GM21717 (cell line): ENCODE data around the gene PEA15.
A peak's percentile ranks its signal among the peaks of the same experiment; 100 is the strongest.

Source experiments
- ATAC-seq: cut with Tn5 transposase; IDR thresholded peaks from one replicate; pipeline ENCODE4 v1.9.1; 2021; ENCODE audit warnings: mild to moderate bottlenecking, moderate library complexity; ENCODE audit not compliant: unreplicated experiment

PEA15 gene

DNA sequence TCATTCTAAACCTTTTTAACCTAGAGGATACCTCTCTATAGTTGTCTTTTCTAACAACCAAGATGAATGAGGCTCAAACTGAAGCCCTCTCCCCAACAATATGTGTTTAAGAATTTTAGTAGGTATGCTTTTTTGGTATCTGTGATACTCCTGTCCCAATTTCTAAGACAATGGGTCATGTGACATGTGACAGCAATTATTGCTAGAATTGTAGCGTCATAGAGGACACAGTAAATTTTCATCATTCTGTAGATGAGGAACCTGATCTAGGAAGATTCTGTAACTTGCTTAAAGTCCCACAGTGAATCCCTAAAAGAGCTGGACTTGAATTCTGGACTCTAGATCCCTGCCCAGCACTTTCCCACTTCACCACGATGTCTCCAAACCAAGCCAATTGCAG is 26.5 kb upstream of the PEA15 start:
- no peak for ATAC-seq

DNA sequence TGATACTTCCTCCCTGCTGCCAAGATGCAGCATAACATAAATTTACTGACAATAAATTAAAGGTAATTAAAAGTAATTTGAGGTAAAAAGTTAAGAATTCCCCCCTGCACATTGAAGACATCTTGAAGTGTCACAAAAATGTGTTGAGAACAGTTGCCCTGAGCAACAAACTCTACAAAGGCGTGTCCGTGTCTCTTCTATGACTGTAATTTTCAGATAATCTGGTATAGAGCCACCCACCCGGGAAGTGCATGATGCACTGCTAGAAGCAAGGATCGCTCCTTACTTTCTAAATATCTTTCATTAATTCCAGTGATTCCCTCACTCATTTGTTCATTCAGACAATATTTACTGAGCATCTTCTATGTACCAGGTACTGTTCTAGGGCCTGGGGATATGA is 25.8 kb upstream of the PEA15 start:
- ATAC-seq, result no peak

DNA sequence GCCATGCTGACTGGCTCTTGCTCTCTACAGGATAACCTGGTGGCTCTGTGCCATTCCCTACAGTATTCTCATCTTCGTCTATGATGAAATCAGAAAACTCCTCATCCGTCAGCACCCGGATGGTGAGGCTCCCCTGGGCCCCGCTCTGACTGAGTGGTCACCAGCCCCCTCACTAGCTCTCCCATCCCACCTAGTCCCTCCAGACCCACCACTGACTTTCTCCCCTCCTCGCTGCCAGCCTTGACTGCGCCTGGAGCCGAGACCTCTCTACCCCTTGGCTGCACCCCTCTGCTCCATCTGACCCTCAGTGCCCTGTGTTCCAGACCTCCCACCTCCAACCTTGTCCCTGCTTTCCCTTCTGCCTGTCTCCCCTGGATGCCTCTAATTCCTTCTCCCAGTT is 18.9 kb upstream of the PEA15 start:
- ATAC-seq, result no peak

DNA sequence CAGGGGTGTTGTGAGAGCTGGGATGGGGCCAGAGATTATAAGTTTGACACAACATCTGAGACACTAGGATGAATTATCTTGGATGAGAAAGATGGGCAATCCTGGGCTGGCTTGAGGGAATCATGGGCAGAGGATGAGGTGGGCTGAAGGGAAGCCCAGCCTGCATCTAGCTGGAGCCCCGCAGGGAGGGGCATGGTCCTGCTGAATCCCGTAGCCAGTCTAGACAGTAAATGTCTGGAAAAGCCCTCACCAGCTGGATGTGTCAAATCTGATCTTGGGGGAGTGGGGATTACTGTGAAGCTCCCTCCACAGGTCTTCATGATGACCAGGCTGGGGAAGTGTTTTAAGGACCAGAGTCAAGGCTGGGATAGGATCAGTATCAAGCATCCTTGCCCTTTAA is 18.5 kb upstream of the PEA15 start:
- no peak for ATAC-seq

- no peak for ATAC-seq
These were observed 17.8 kb upstream of the PEA15 start for GRCh38 chr1:160187407-160187806.

DNA sequence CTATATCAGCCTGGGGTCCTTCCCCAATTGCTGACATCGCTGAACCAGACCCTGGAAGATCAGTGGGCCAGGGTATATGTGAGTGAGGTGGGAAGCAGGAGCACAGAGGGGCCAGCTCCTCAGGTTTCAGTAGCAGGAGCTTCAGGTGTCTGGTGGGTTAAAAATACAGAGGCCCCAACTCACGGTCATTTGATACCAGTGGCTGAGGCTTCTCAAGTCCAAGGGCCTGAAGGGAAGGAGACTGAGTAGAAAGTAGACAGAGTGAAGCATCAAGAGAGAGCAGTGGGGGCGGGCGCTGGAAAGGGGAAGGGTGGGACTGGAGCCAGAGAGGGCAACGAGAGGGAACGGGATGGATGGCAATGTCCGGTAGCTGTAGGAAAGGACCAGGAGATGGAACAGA is 16.8 kb upstream of the PEA15 start:
- no peak for ATAC-seq

DNA sequence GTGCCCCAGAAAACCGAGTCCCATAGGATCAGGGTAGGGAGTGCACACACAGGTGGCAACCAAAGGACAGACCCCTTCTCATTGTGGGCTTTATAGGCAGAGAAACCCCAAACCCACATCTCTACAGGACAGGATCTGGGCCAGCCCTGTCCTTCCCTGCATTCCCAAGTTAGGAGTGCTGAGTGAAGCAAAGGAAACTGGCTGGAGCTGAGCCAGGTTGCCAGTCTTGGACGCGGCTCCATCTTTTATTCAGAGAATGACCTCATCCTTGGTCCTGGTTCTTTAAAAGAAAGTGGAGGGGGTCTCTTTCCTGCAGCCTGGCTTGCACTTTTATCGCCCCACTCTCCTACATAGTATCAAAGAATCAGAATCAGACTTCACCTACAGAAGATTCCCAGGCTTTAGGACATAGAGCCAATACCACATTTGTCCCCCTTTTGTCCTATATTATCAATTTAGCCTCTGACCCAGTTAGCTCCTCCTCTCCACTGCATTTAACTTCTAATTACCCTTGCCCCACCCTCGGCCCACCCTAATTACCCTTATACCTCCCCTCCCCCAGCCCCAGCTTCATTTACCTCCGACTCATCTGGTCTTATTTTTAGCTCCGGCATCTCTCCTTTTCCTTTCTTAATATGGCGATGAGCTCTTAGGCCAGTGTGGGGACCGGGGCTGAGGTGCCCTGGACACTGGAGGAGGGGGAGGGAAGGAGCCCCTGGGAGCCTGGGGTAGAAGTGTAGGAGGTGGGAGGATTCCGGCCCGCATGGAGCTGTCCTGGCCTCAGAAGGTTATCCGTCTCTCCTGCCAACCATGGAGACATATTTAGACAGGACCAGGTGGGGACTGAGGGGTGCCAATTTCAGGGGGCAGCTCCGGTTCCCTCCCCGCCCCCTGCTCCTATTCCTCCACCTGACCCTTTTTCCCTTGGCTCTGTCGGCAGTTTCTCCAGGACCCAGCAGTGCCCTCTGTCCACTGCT is 15.2 kb upstream of the PEA15 start, which contains the start of gene CASQ1:
TSS of gene CASQ1 (plus strand) at position 927 of the 977 bp plus-strand sequence. CDS start 177 bp downstream, outside the sequence.
- no peak for ATAC-seq

DNA sequence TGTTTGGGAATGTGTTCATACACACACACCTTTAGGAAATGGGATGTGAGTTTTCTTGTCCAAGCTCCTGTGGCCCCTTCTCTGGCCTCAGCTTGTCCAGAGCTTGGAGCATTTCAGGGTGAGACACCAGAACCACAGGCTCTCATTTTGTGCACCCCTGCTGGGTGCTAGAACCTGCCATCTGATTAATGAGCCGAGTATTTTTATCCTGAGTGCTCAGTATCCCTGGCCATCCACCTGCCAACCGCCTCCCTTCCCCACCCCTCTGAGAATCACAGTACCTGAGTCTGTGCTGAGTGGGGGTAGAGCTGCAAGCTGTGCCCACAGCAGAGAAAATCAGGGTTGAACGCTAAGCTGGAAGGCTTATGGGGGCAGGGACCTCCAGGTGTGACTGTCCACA is 13.4 kb upstream of the PEA15 start:
- no peak for ATAC-seq

- no peak for ATAC-seq
These were observed 12.9 kb upstream of the PEA15 start for GRCh38 chr1:160192234-160192633.

GRCh38 chr1:160193091-160193819 is 11.9 kb upstream of the PEA15 start:
- peak; percentile 47 for ATAC-seq

- no peak for ATAC-seq
These were observed 11.1 kb upstream of the PEA15 start for GRCh38 chr1:160193832-160194736.

DNA sequence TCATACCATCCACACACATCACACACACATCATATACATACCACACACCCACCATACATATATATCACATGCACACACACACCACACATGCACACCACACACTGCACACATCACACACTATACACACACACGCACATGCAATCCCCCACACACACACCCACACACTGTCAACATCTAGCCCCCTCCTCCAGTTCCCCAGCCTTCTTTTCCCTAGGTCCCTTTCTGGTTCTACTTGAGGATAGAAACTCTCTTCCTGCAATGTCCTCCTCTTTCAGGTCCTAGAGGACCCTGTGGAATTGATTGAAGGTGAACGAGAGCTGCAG is 10.5 kb upstream of the PEA15 start:
- no peak for ATAC-seq

GRCh38 chr1:160196143-160196542 is 9.0 kb upstream of the PEA15 start:
- ATAC-seq, result no peak

GRCh38 chr1:160197231-160197630 is 8.0 kb upstream of the PEA15 start:
- no peak for ATAC-seq

DNA sequence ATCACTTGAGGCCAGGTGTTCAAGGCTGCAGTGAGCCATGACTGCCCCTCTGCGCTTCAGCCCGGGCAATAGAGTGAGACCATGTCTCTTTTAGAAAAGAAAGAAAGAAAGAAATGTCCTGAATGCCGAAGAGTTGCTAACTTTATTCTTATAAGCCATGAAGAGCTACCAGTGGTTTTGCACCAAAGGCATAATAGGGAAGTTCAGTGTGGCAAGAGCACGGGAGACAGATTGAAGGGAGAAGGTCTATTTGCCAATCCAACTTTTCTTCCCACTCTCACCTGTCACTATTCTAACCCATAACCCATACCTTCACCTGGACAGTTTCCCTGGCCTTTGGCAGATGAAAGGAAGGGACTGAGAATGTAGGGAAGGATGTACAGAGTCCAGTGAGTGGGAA is 4.4 kb upstream of the PEA15 start:
- no peak for ATAC-seq

- ATAC-seq, result peak; percentile 69
These were observed 500 bp upstream of the PEA15 start for GRCh38 chr1:160204526-160205241.

- no peak for ATAC-seq
These were observed 829 bp downstream of the PEA15 start for GRCh38 chr1:160206036-160206389.

GRCh38 chr1:160206421-160207117 is 1.4 kb downstream of the PEA15 start:
- no peak for ATAC-seq

DNA sequence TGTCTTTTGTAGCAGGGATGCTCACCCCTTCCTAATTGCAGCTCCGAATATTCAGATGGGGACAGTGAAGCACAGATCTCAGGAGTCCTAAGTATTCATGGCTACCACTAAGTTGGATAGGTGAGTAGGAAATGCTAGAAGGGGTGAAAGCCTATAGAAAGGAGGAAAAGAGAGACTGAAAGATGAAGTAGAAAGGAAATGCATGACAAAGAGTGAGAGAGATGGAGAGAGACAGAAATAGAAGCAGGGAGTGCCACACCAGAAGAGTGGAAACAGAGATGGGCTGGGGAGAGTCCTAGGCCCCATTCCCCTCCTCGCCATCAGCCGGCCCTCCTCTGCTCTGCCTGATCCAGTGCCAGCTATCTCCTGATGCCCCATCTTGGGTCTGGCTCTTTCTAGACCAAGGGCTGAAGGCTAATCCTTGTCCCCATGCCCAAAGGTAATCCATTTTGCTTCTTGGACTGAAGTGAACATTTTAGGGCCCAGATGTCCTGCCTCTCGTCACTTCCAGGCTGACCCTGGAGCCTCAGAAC is 2.0 kb downstream of the PEA15 start:
- ATAC-seq, result no peak
